Activated T-helper 2 cell treated with anti-CD3 and anti-CD28 coated beads, Interferon-gamma antibody, Interleukin-2, Interleukin-4, amounts not matched to agents 10 μg/mL and 5 μg/mL and 100 μg/mL, durations not matched to agents 14 hours and 24 hours and 36 hours (primary cell): ENCODE data around the gene C1orf216. TPM values are rescaled to one million over a fixed set of nuclear protein-coding genes. Genes with fewer than 3 reads are reported as not detected.

Source experiments
- total RNA-seq: library from RNA; stranded (reverse); gene quantifications from 2 replicates; pipeline ENCODE4 v1.2.3, GENCODE V29; 2022

The C1orf216 gene
- total RNA-seq, 1 donor from 2014 or later, result 26.2 TPM

Other genes with a start within 250 kb of the C1orf216 start
- gene KIAA0319L, start 161.5 kb downstream of the C1orf216 start, total RNA-seq, result 40.9 and 46.5 TPM in 2 replicates
- 31.8 and 32.6 TPM in 2 replicates for gene NCDN, start 161.1 kb downstream of the C1orf216 start, total RNA-seq
- gene TFAP2E, start 145.6 kb downstream of the C1orf216 start, total RNA-seq, result 0.50 and 0.51 TPM in 2 replicates
- 123 and 124 TPM in 2 replicates for gene PSMB2, start 77.4 kb downstream of the C1orf216 start, total RNA-seq
- 55.2 and 55.8 TPM in 2 replicates for gene CLSPN, start 51.1 kb upstream of the C1orf216 start, total RNA-seq
- gene AGO4, start 89.1 kb upstream of the C1orf216 start, total RNA-seq, result 9.2 and 10.0 TPM in 2 replicates
- 36.9 and 38.6 TPM in 2 replicates for gene AGO1, start 164.3 kb upstream of the C1orf216 start, total RNA-seq
- 21.2 and 26.7 TPM in 2 replicates for gene AGO3, start 212.2 kb upstream of the C1orf216 start, total RNA-seq